Measurements from ENCODE around the gene RGS7BP. TPM values are rescaled to one million over a fixed set of nuclear protein-coding genes. Genes with fewer than 3 reads are reported as not detected.

The RGS7BP gene
- total and polyA plus RNA-seq, 7 donors = 0.06 to 1.5 (median 0.17) TPM

DNA sequence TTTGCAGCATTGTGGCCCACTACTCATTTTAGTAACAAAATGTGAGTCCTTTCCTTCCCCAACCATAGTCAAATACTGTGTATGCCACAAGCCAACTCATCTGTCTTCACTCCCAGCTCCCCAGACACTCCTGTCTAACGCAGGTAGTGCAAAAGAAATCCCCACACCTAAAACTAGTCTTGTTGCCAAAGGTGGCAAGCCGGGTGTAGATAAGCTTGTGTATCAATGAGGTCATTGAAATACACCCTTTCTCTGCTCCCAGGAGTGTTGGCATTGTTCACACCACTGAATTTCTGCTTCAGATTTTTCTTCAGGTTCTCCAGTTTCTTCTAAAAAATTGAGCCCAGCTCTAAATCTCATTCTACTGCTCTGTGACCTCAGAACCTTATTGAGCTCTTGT, 19.7 kb upstream of the RGS7BP start:
- ATAC-seq = no peak
- intact Hi-C loops (cut with DNase I) = no loop called here
- Histone ChIP-seq H3K9me3 (no peaks in the 10 kb centered on the region), H3K4me3 (no peak overlapping the region), H3K4me1 (no peaks in the 10 kb centered on the region), H3K27ac (no peak overlapping the region), H3K27me3 (ENCODE audit: insufficient read depth in 3 of 3, low read length in 2 of 3) (peaks cover 0 to 2% (median 0%) of the 10 kb centered on the region in 3 donors), H3K36me3 (ENCODE audit: insufficient read depth in 1 of 2, low read depth in 1 of 2) (no peaks in the 10 kb centered on the region)
- DNase-seq = no peak
- WGBS, 3 donors = 46 to 55% (median 55%) methylated on average over 2 of the region's 2 CpGs
- TF ChIP-seq, protein P1, sequence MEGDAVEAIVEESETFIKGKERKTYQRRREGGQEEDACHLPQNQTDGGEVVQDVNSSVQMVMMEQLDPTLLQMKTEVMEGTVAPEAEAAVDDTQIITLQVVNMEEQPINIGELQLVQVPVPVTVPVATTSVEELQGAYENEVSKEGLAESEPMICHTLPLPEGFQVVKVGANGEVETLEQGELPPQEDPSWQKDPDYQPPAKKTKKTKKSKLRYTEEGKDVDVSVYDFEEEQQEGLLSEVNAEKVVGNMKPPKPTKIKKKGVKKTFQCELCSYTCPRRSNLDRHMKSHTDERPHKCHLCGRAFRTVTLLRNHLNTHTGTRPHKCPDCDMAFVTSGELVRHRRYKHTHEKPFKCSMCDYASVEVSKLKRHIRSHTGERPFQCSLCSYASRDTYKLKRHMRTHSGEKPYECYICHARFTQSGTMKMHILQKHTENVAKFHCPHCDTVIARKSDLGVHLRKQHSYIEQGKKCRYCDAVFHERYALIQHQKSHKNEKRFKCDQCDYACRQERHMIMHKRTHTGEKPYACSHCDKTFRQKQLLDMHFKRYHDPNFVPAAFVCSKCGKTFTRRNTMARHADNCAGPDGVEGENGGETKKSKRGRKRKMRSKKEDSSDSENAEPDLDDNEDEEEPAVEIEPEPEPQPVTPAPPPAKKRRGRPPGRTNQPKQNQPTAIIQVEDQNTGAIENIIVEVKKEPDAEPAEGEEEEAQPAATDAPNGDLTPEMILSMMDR (IDR thresholded peaks at IDR 0.05) = no peak

DNA sequence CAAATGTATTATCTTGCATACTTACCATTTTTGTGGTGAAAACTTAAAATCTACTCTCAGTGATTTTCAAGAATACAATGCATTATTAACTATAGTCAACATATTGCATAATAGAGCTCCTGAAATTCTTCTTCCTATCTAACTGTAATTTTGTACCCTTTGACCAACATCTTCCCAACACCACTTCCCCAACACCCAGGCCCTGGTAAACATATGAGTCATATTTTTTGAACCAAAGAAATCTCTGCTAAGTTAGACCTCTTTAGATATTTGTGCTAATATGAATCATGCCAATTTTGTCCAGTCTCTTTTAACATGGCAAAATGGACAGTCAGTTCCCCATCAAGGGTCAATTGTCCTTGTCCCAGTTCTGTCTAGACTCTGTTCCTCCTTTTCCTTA, 18.5 kb upstream of the RGS7BP start:
- Histone ChIP-seq H3K4me1 (no peaks in the 10 kb centered on the region), H3K36me3 (ENCODE audit: insufficient read depth in 1 of 2, low read depth in 1 of 2) (no peaks in the 10 kb centered on the region), H3K27me3 (ENCODE audit: insufficient read depth in 3 of 3, low read length in 2 of 3) (peaks cover 0 to 2% (median 0%) of the 10 kb centered on the region in 3 donors), H3K27ac (no peak overlapping the region), H3K4me3 (no peak overlapping the region), H3K9me3 (no peaks in the 10 kb centered on the region)
- ATAC-seq = no peak
- intact Hi-C loops (cut with DNase I) = no loop called here
- TF ChIP-seq, protein P1 (IDR thresholded peaks at IDR 0.05) = no peak
- no peak for DNase-seq

DNA sequence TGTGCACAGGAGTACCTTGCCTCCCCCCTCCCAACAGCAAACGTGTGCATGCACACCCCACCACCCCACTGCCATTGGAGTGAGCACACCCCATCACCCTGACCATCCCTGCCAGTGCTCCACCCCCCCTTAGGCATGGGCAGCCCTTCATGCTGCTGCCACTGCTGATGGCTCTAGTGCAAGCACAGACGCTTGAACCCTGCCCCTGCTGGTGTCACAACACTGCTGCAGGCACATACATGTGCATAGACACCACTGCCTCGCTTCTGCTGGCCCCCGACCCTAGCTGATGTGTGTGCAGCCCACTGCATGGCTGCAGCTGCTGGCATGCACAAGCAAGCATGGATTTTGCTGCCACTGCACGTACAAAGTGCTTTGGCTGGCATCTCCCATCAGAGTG, 16.0 kb upstream of the RGS7BP start:
- Histone ChIP-seq H3K9me3 (no peaks in the 10 kb centered on the region), H3K27ac (no peak overlapping the region), H3K4me3 (no peak overlapping the region), H3K36me3 (ENCODE audit: insufficient read depth in 1 of 2, low read depth in 1 of 2) (no peaks in the 10 kb centered on the region), H3K4me1 (no peaks in the 10 kb centered on the region), H3K27me3 (ENCODE audit: insufficient read depth in 3 of 3, low read length in 2 of 3) (peaks cover 0 to 2% (median 2%) of the 10 kb centered on the region in 3 donors)
- intact Hi-C loops (cut with DNase I) = no loop called here
- WGBS, 3 donors = 44 to 48% (median 46%) methylated on average over 5 of the region's 5 CpGs
- ATAC-seq (no peak), DNase-seq (no peak)
- TF ChIP-seq, protein P1 (IDR thresholded peaks at IDR 0.05) = no peak

DNA sequence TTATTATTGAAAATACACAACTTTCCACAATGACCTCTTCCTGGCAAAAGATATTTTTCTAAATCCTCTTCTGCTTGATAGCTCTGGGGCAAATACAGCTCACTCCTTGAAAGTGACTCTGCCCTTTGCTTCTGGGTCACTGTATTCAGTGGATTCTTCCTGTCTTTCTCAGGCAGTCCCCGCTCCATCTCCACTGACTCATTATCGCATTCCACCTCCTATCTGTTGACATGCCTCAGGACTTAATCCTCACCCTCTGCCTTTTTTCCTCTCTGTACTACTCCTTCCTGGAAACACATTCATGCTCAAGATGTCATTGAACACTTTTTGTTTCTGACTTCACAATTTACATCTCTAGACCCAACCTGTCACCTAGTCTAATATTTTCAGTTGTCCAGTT, 8.4 kb upstream of the RGS7BP start:
- Histone ChIP-seq H3K4me1 (no peaks in the 10 kb centered on the region), H3K4me3 (no peak overlapping the region), H3K9me3 (no peaks in the 10 kb centered on the region), H3K27me3 (ENCODE audit: insufficient read depth in 3 of 3, low read length in 2 of 3) (peaks cover 0 to 2% (median 0%) of the 10 kb centered on the region in 3 donors), H3K27ac (no peak overlapping the region), H3K36me3 (ENCODE audit: insufficient read depth in 1 of 2, low read depth in 1 of 2) (no peaks in the 10 kb centered on the region)
- WGBS, 3 donors = 60 to 78% (median 73%) methylated on average over 2 of the region's 2 CpGs
- no peak for ATAC-seq
- intact Hi-C loops (cut with DNase I) = no loop called here
- TF ChIP-seq, protein P1 (IDR thresholded peaks at IDR 0.05) = no peak
- DNase-seq = no peak

DNA sequence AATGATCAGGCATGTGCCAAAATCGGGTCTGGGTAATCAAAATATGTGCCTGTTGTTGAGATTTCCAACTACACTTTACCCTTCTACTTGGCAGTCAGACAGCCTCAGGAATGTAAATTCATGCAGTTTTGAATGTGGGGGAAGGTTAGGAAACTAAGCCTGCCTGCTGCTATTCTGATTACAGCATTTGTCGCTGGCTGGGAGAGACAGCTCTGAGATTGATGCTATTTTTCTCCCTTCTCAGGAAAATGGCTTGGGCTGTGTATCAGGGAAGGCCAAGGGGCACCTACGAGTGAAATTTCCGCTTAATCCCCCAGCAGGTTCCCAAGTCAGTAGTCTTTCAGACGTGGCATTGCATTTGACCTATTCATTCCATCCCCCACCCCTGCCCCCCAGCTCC, 3.6 kb upstream of the RGS7BP start:
- Histone ChIP-seq H3K9me3 (no peaks in the 10 kb centered on the region), H3K4me3 (no peak overlapping the region), H3K36me3 (ENCODE audit: insufficient read depth in 1 of 2, low read depth in 1 of 2) (no peaks in the 10 kb centered on the region), H3K27me3 (ENCODE audit: insufficient read depth in 3 of 3, low read length in 2 of 3) (peaks cover 0 to 5% (median 0%) of the 10 kb centered on the region in 3 donors), H3K27ac (no peak overlapping the region), H3K4me1 (peaks cover 3% of the 10 kb centered on the region)
- ATAC-seq (no peak), DNase-seq (no peak)
- intact Hi-C loops (cut with DNase I) = no loop called here
- WGBS, 3 donors = 38 to 43% (median 39%) methylated on average over 5 of the region's 5 CpGs
- TF ChIP-seq, protein P1 (IDR thresholded peaks at IDR 0.05) = no peak

Measured in psoas muscle (tissue), 8 donors.